Muscle of leg (tissue), 11 donors: ENCODE data around the gene MEG3. TPM values are rescaled to one million over a fixed set of nuclear protein-coding genes. Genes with fewer than 3 reads are reported as not detected.
A peak's percentile ranks its signal among the peaks of the same experiment; 100 is the strongest.
"Not testable (repeated sequence)": the region's sequence is repeated elsewhere in the genome, so short reads cannot be mapped to it uniquely, and the experiment has no call there.

Experiments
- DNase-seq: peaks from one replicate; pipeline ENCODE4 v3.0.0; 2013
- H3K27ac ChIP-seq: one replicate; pipeline ENCODE4 v1.5.1; 2013; ENCODE audit warnings: mild to moderate bottlenecking, low read length, control low read depth
- H3K27me3 ChIP-seq: one replicate; pipeline ENCODE4 v1.6.1; 2013; ENCODE audit warnings: low read length; ENCODE audit not compliant: control insufficient read depth, insufficient read depth
- H3K36me3 ChIP-seq: one replicate; pipeline ENCODE4 v1.6.1; 2013; ENCODE audit warnings: low read length; ENCODE audit not compliant: control insufficient read depth, insufficient read depth
- H3K4me1 ChIP-seq: one replicate; pipeline ENCODE4 v1.6.1; 2013; ENCODE audit warnings: low read length; ENCODE audit not compliant: control insufficient read depth, insufficient read depth
- H3K4me3 ChIP-seq: one replicate; pipeline ENCODE4 v1.5.1; 2013; ENCODE audit warnings: low read length, control low read depth
- H3K9me3 ChIP-seq: replicated peaks from 2 replicates; pipeline ENCODE4 v1.6.1; 2013; ENCODE audit warnings: low read depth, low read length; ENCODE audit not compliant: control insufficient read depth
- WGBS: methylation state at CpG from one replicate; pipeline ENCODE4 v1.1.5; 2013; ENCODE audit warnings: missing lambda C conversion rate; ENCODE audit not compliant: insufficient coverage; 5-methylcytosine and 5-hydroxymethylcytosine counted together
- polyA plus RNA-seq, 8 donors: library from polyadenylated mRNA; unstranded; fragments of 120-200 nt; gene quantifications; one replicate each; pipeline versions ENCODE4 v1.2.1 to v1.2.3, GENCODE V29; 2013; ENCODE audit warnings: inconsistent platforms in 1 of 8, low replicate concordance in 1 of 8; ENCODE audit not compliant: insufficient read length in 8 of 8, insufficient read depth in 1 of 8
- total RNA-seq: library from RNA; stranded (reverse); fragments of 120-200 nt; gene quantifications from one replicate; pipeline ENCODE4 v1.2.4, GENCODE V29; 2013

MEG3 gene
- total and polyA plus RNA-seq, 9 donors: 2,107 to 7,026 (median 3,453) TPM

GRCh38 chr14:100810861-100811461 is 15.0 kb upstream of the MEG3 start:
- WGBS: 73% methylated on average over 21 of the region's 21 CpGs
- H3K27me3 ChIP-seq: peaks cover 13% of the 10 kb centered on the region
- H3K4me1 ChIP-seq: peaks cover 24% of the 10 kb centered on the region
- no peak for DNase-seq
- no peak overlapping the region for H3K27ac ChIP-seq
- no peaks in the 10 kb centered on the region for H3K36me3 ChIP-seq
- H3K4me3 ChIP-seq: no peak overlapping the region
- H3K9me3 ChIP-seq: peaks cover 45% of the 10 kb centered on the region

GRCh38 chr14:100813291-100813690 is 12.6 kb upstream of the MEG3 start:
- WGBS: 95% methylated on average over 9 of the region's 10 CpGs
- H3K36me3 ChIP-seq: no peaks in the 10 kb centered on the region
- no peak for DNase-seq
- H3K27ac ChIP-seq: no peak overlapping the region
- H3K9me3 ChIP-seq: peaks cover 34% of the 10 kb centered on the region
- peaks cover 13% of the 10 kb centered on the region for H3K27me3 ChIP-seq
- peaks cover 39% of the 10 kb centered on the region for H3K4me1 ChIP-seq
- H3K4me3 ChIP-seq: no peak overlapping the region

- WGBS: 39% methylated on average over 6 of the region's 15 CpGs
- H3K4me3 ChIP-seq: no peak overlapping the region
- no peaks in the 10 kb centered on the region for H3K36me3 ChIP-seq
- H3K4me1 ChIP-seq: peaks cover 51% of the 10 kb centered on the region
- H3K9me3 ChIP-seq: peaks cover 12% of the 10 kb centered on the region
- H3K27ac ChIP-seq: peak overlapping the region; percentile 69
- H3K27me3 ChIP-seq: peaks cover 6% of the 10 kb centered on the region
- DNase-seq: peak; percentile 69
These were observed 10.2 kb upstream of the MEG3 start for GRCh38 chr14:100815478-100816285.

- Histone ChIP-seq H3K27ac (peak overlapping the region; percentile 69), H3K36me3 (no peaks in the 10 kb centered on the region), H3K4me3 (no peak overlapping the region), H3K27me3 (no peaks in the 10 kb centered on the region), H3K4me1 (peaks cover 58% of the 10 kb centered on the region), H3K9me3 (peaks cover 5% of the 10 kb centered on the region)
- DNase-seq: no peak
- 0% methylated on average over 1 of the region's 5 CpGs for WGBS
These were observed 9.5 kb upstream of the MEG3 start for GRCh38 chr14:100816286-100816949.

- 86% methylated on average over 17 of the region's 26 CpGs for WGBS
These were observed 8.7 kb upstream of the MEG3 start for GRCh38 chr14:100816950-100817901.

GRCh38 chr14:100818221-100818699 is 7.7 kb upstream of the MEG3 start:
- Histone ChIP-seq H3K36me3 (no peaks in the 10 kb centered on the region), H3K9me3 (no peaks in the 10 kb centered on the region), H3K27me3 (no peaks in the 10 kb centered on the region), H3K27ac (no peak overlapping the region), H3K4me3 (no peak overlapping the region), H3K4me1 (peaks cover 75% of the 10 kb centered on the region)
- no peak for DNase-seq
- no CpG with 5 or more reads among the region's 3 CpGs for WGBS

More at GRCh38 chr14:100816950-100817901, 8.7 kb upstream of the MEG3 start:
- no peaks in the 10 kb centered on the region for H3K36me3 ChIP-seq
- no peaks in the 10 kb centered on the region for H3K9me3 ChIP-seq
- H3K4me1 ChIP-seq: peaks cover 66% of the 10 kb centered on the region
- DNase-seq: no peak
- H3K27ac ChIP-seq: peak overlapping the region; percentile 7
- H3K4me3 ChIP-seq: no peak overlapping the region
- H3K27me3 ChIP-seq: no peaks in the 10 kb centered on the region

- not testable (repeated sequence) for H3K27me3 ChIP-seq, DNase-seq, H3K4me3 ChIP-seq, H3K27ac ChIP-seq, H3K9me3 ChIP-seq, H3K36me3 ChIP-seq
- H3K4me1 ChIP-seq: peaks cover 82% of the 10 kb centered on the region
- 98% methylated on average over 5 of the region's 10 CpGs for WGBS
These were observed 7.0 kb upstream of the MEG3 start for GRCh38 chr14:100818923-100819322.

- no peaks in the 10 kb centered on the region for H3K9me3 ChIP-seq
- H3K4me1 ChIP-seq: peaks cover 84% of the 10 kb centered on the region
- WGBS: 89% methylated on average over 1 of the region's 1 CpG
- no peaks in the 10 kb centered on the region for H3K36me3 ChIP-seq
- H3K27me3 ChIP-seq: no peaks in the 10 kb centered on the region
- no peak for DNase-seq
- no peak overlapping the region for H3K4me3 ChIP-seq
- H3K27ac ChIP-seq: no peak overlapping the region
These were observed 6.5 kb upstream of the MEG3 start for GRCh38 chr14:100819453-100819828.

GRCh38 chr14:100819829-100820475 is 6.0 kb upstream of the MEG3 start:
- H3K27ac ChIP-seq: peak overlapping the region; percentile 99
- H3K9me3 ChIP-seq: no peaks in the 10 kb centered on the region
- no peaks in the 10 kb centered on the region for H3K27me3 ChIP-seq
- DNase-seq: no peak
- H3K36me3 ChIP-seq: no peaks in the 10 kb centered on the region
- WGBS: 95% methylated on average over 19 of the region's 22 CpGs
- H3K4me1 ChIP-seq: peaks cover 84% of the 10 kb centered on the region
- no peak overlapping the region for H3K4me3 ChIP-seq
